ENCODE data around the gene POC1A. TPM values are rescaled to one million over a fixed set of nuclear protein-coding genes. Genes with fewer than 3 reads are reported as not detected.

Gene POC1A
- total RNA-seq, 1 donor from 2014 or later = 2.5 TPM

GRCh38 chr3:52104684-52105640 is 49.3 kb downstream of the POC1A start:
- no peak for DNase-seq (ENCODE audit: low read depth)

GRCh38 chr3:52102934-52103333 is 51.3 kb downstream of the POC1A start:
- no peak for DNase-seq (ENCODE audit: low read depth)

GRCh38 chr3:52099001-52099401 is 55.2 kb downstream of the POC1A start:
- no peak for DNase-seq (ENCODE audit: low read depth)

- DNase-seq (ENCODE audit: low read depth) = no peak
These were observed 56.2 kb downstream of the POC1A start for GRCh38 chr3:52097851-52098507.

GRCh38 chr3:52095990-52096775 is 58.0 kb downstream of the POC1A start:
- peak; percentile 82 for DNase-seq (ENCODE audit: low read depth)

GRCh38 chr3:52094571-52095485 is 59.4 kb downstream of the POC1A start:
- DNase-seq (ENCODE audit: low read depth) = no peak

- peak; percentile 95 for DNase-seq (ENCODE audit: low read depth)
These were observed 60.3 kb downstream of the POC1A start for GRCh38 chr3:52093756-52094545.

GRCh38 chr3:52092891-52093290 is 61.3 kb downstream of the POC1A start:
- DNase-seq (ENCODE audit: low read depth) = no peak

- no peak for DNase-seq (ENCODE audit: low read depth)
These were observed 62.0 kb downstream of the POC1A start for GRCh38 chr3:52092271-52092660.

GRCh38 chr3:52091586-52092270 is 62.5 kb downstream of the POC1A start:
- peak; percentile 76 for DNase-seq (ENCODE audit: low read depth)

GRCh38 chr3:52090933-52091468 is 63.2 kb downstream of the POC1A start:
- no peak for DNase-seq (ENCODE audit: low read depth)

- DNase-seq (ENCODE audit: low read depth) = peak; percentile 97
These were observed 63.9 kb downstream of the POC1A start for GRCh38 chr3:52090131-52090932.

- no peak for DNase-seq (ENCODE audit: low read depth)
These were observed 64.5 kb downstream of the POC1A start for GRCh38 chr3:52089691-52090090.

- DNase-seq (ENCODE audit: low read depth) = peak; percentile 73
These were observed 65.5 kb downstream of the POC1A start for GRCh38 chr3:52088445-52089367.

GRCh38 chr3:52087731-52088130 is 66.5 kb downstream of the POC1A start:
- DNase-seq (ENCODE audit: low read depth) = no peak

- no peak for DNase-seq (ENCODE audit: low read depth)
These were observed 67.1 kb downstream of the POC1A start for GRCh38 chr3:52086976-52087663.

- no peak for DNase-seq (ENCODE audit: low read depth)
These were observed 67.8 kb downstream of the POC1A start for GRCh38 chr3:52086461-52086860.

All from renal cortical epithelial cell (primary cell).